ENCODE measurements around the gene STN1. TPM values are rescaled to one million over a fixed set of nuclear protein-coding genes. Genes with fewer than 3 reads are reported as not detected.

STN1 gene
- total and polyA plus RNA-seq, 2 experiments from 2014 or later = 20.5 to 20.8 TPM

- H3K79me2 ChIP-seq (ENCODE audit: insufficient read depth) = no peaks in the 10 kb centered on the region
- no peak overlapping the region for H3K9ac ChIP-seq
- in situ Hi-C loops (cut with MboI) = loop anchor here (25.0 kb wide), 1 partner anchor 313 kb away; no protein-coding TSS in a partner anchor
- no peak overlapping the region for H2AFZ ChIP-seq
- no peaks in the 10 kb centered on the region for H4K20me1 ChIP-seq (ENCODE audit: insufficient read depth)
- H3K36me3 ChIP-seq (ENCODE audit: low read depth) = no peaks in the 10 kb centered on the region
- no peak overlapping the region for H3K4me3 ChIP-seq
- no peak for DNase-seq
- no peak overlapping the region for H3K4me2 ChIP-seq (ENCODE audit: unreplicated experiment)
- H3K27me3 ChIP-seq (replicated peaks; ENCODE audit: insufficient read depth) = no peaks in the 10 kb centered on the region
- no peaks in the 10 kb centered on the region for H3K9me2 ChIP-seq (ENCODE audit: insufficient read depth)
- TF ChIP-seq EZH2phosphoT487 (IDR thresholded peaks at IDR 0.05; ENCODE audit: insufficient read depth, low read depth) (no peak), EZH2 (IDR thresholded peaks at IDR 0.05; ENCODE audit: insufficient read depth, poor library complexity, severe bottlenecking) (no peak)
- no peaks in the 10 kb centered on the region for H3K9me3 ChIP-seq (ENCODE audit: low read depth)
- no peak overlapping the region for H3K27ac ChIP-seq
- peaks cover 34% of the 10 kb centered on the region for H3F3A ChIP-seq (ENCODE audit: insufficient read depth)
- WGBS, 2 experiments (ENCODE audit: low coverage in 1 of 2, low lambda C conversion rate in 2 of 2, missing lambda C conversion rate in 2 of 2) = 78 to 88% methylated on average over 5 of the region's 5 CpGs
- H3K4me1 ChIP-seq (ENCODE audit: insufficient read depth) = peaks cover 34% of the 10 kb centered on the region
Measured at GRCh38 chr10:103899312-103899711, 18.7 kb downstream of the STN1 start.

- peak; percentile 65 for DNase-seq
- Histone ChIP-seq H4K20me1 (ENCODE audit: insufficient read depth) (no peaks in the 10 kb centered on the region), H3K27me3 (replicated peaks; ENCODE audit: insufficient read depth) (no peaks in the 10 kb centered on the region), H3K9me3 (ENCODE audit: low read depth) (no peaks in the 10 kb centered on the region), H3F3A (ENCODE audit: insufficient read depth) (peaks cover 45% of the 10 kb centered on the region), H3K36me3 (ENCODE audit: low read depth) (no peaks in the 10 kb centered on the region), H3K9me2 (ENCODE audit: insufficient read depth) (no peaks in the 10 kb centered on the region), H2AFZ (peak overlapping the region; percentile 31), H3K4me1 (ENCODE audit: insufficient read depth) (peaks cover 43% of the 10 kb centered on the region), H3K79me2 (ENCODE audit: insufficient read depth) (no peaks in the 10 kb centered on the region), H3K27ac (peak overlapping the region; percentile 87), H3K4me2 (ENCODE audit: unreplicated experiment) (no peak overlapping the region), H3K4me3 (no peak overlapping the region), H3K9ac (no peak overlapping the region)
- in situ Hi-C loops (cut with MboI) = loop anchor here (25.0 kb wide), 1 partner anchor 315 kb away; no protein-coding TSS in a partner anchor
- 30 to 45% methylated on average over 7 of the region's 7 CpGs for WGBS, 2 experiments (ENCODE audit: low coverage in 1 of 2, low lambda C conversion rate in 2 of 2, missing lambda C conversion rate in 2 of 2)
- no peak for TF ChIP-seq EZH2phosphoT487 (IDR thresholded peaks at IDR 0.05; ENCODE audit: insufficient read depth, low read depth)
- no peak for TF ChIP-seq EZH2 (IDR thresholded peaks at IDR 0.05; ENCODE audit: insufficient read depth, poor library complexity, severe bottlenecking)
Measured at GRCh38 chr10:103897241-103897774, 20.7 kb downstream of the STN1 start.

GRCh38 chr10:103896225-103896624 is 21.8 kb downstream of the STN1 start:
- TF ChIP-seq EZH2 (IDR thresholded peaks at IDR 0.05; ENCODE audit: insufficient read depth, poor library complexity, severe bottlenecking) (no peak), EZH2phosphoT487 (IDR thresholded peaks at IDR 0.05; ENCODE audit: insufficient read depth, low read depth) (no peak)
- Histone ChIP-seq H4K20me1 (ENCODE audit: insufficient read depth) (no peaks in the 10 kb centered on the region), H3K27me3 (replicated peaks; ENCODE audit: insufficient read depth) (no peaks in the 10 kb centered on the region), H3K4me1 (ENCODE audit: insufficient read depth) (peaks cover 43% of the 10 kb centered on the region), H3K4me3 (no peak overlapping the region), H3K4me2 (ENCODE audit: unreplicated experiment) (peak overlapping the region; percentile 74), H3K9ac (peak overlapping the region; percentile 70), H3K36me3 (ENCODE audit: low read depth) (no peaks in the 10 kb centered on the region), H3K79me2 (ENCODE audit: insufficient read depth) (no peaks in the 10 kb centered on the region), H3K9me3 (ENCODE audit: low read depth) (no peaks in the 10 kb centered on the region), H2AFZ (peak overlapping the region; percentile 58; the same call in 1 of the 2 replicates), H3F3A (ENCODE audit: insufficient read depth) (peaks cover 45% of the 10 kb centered on the region), H3K9me2 (ENCODE audit: insufficient read depth) (no peaks in the 10 kb centered on the region), H3K27ac (peak overlapping the region; percentile 87)
- peak; percentile 65 for DNase-seq
- in situ Hi-C loops (cut with MboI) = loop anchor here (25.0 kb wide), 1 partner anchor 316 kb away; no protein-coding TSS in a partner anchor
- WGBS, 2 experiments (ENCODE audit: low coverage in 1 of 2, low lambda C conversion rate in 2 of 2, missing lambda C conversion rate in 2 of 2) = 25 to 31% methylated on average over 5 of the region's 5 CpGs

- Histone ChIP-seq H3K9me2 (ENCODE audit: insufficient read depth) (no peaks in the 10 kb centered on the region), H3K9me3 (ENCODE audit: low read depth) (no peaks in the 10 kb centered on the region), H3K36me3 (ENCODE audit: low read depth) (no peaks in the 10 kb centered on the region), H3K4me3 (peak overlapping the region; percentile 36), H3K27ac (peak overlapping the region; percentile 87), H3K79me2 (ENCODE audit: insufficient read depth) (no peaks in the 10 kb centered on the region), H3K4me1 (ENCODE audit: insufficient read depth) (peaks cover 43% of the 10 kb centered on the region), H3F3A (ENCODE audit: insufficient read depth) (peaks cover 45% of the 10 kb centered on the region), H3K4me2 (ENCODE audit: unreplicated experiment) (peak overlapping the region; percentile 74), H4K20me1 (ENCODE audit: insufficient read depth) (no peaks in the 10 kb centered on the region), H2AFZ (peak overlapping the region; percentile 58), H3K27me3 (replicated peaks; ENCODE audit: insufficient read depth) (no peaks in the 10 kb centered on the region), H3K9ac (peak overlapping the region; percentile 70)
- peak; percentile 86 for DNase-seq
- TF ChIP-seq EZH2 (IDR thresholded peaks at IDR 0.05; ENCODE audit: insufficient read depth, poor library complexity, severe bottlenecking) (no peak), EZH2phosphoT487 (IDR thresholded peaks at IDR 0.05; ENCODE audit: insufficient read depth, low read depth) (no peak)
- 12 to 15% methylated on average over 9 of the region's 9 CpGs for WGBS, 2 experiments (ENCODE audit: low coverage in 1 of 2, low lambda C conversion rate in 2 of 2, missing lambda C conversion rate in 2 of 2)
- in situ Hi-C loops (cut with MboI) = loop anchor here (25.0 kb wide), 1 partner anchor 317 kb away; no protein-coding TSS in a partner anchor
Measured at GRCh38 chr10:103895411-103896186, 22.4 kb downstream of the STN1 start.

Data from GM23248 (cell line).